ENCODE measurements around the gene SIGLEC7.

The SIGLEC7 gene

GRCh38 chr19:51173681-51174080 is 31.6 kb downstream of the SIGLEC7 start:
- DNase-seq = no peak

- DNase-seq = no peak
Measured at GRCh38 chr19:51179256-51179655, 37.2 kb downstream of the SIGLEC7 start.

- DNase-seq = no peak
Measured at GRCh38 chr19:51181377-51181912, 39.3 kb downstream of the SIGLEC7 start.

GRCh38 chr19:51181913-51182419 is 39.9 kb downstream of the SIGLEC7 start:
- DNase-seq = no peak

GRCh38 chr19:51183629-51184028 is 41.5 kb downstream of the SIGLEC7 start:
- DNase-seq = no peak

- DNase-seq = no peak
Measured at GRCh38 chr19:51185069-51185867, 43.2 kb downstream of the SIGLEC7 start.

- DNase-seq = no peak
Measured at GRCh38 chr19:51185868-51186215, 43.7 kb downstream of the SIGLEC7 start.

- DNase-seq = peak; percentile 49
Measured at GRCh38 chr19:51186323-51186722, 44.2 kb downstream of the SIGLEC7 start.

GRCh38 chr19:51187395-51188226 is 45.5 kb downstream of the SIGLEC7 start:
- no peak for DNase-seq

- no peak for DNase-seq
Measured at GRCh38 chr19:51188227-51188559, 46.1 kb downstream of the SIGLEC7 start.

- DNase-seq = no peak
Measured at GRCh38 chr19:51192689-51193088, 50.6 kb downstream of the SIGLEC7 start.

- DNase-seq = peak; percentile 20
Measured at GRCh38 chr19:51194527-51195315, 52.6 kb downstream of the SIGLEC7 start.

GRCh38 chr19:51195316-51195586 is 53.1 kb downstream of the SIGLEC7 start:
- DNase-seq = no peak

GRCh38 chr19:51195616-51196015 is 53.5 kb downstream of the SIGLEC7 start:
- DNase-seq = no peak

- no peak for DNase-seq
Measured at GRCh38 chr19:51196181-51196580, 54.1 kb downstream of the SIGLEC7 start.

GRCh38 chr19:51198641-51199040 is 56.5 kb downstream of the SIGLEC7 start:
- no peak for DNase-seq

- DNase-seq = no peak
Measured at GRCh38 chr19:51200071-51200666, 58.1 kb downstream of the SIGLEC7 start.

- no peak for DNase-seq
Measured at GRCh38 chr19:51201712-51202111, 59.6 kb downstream of the SIGLEC7 start.
